ENCODE measurements around the gene METTL16.

- TF ChIP-seq POLR2A (IDR thresholded peaks at IDR 0.05) = peak; percentile 91
- TF ChIP-seq CTCF (IDR thresholded peaks at IDR 0.05) = peak in 2 of 4 experiments; percentile 34 to 47
These were observed 110.7 kb downstream of the METTL16 start, which contains the start of gene MNT for GRCh38 chr17:2400877-2401425.

Data from prostate gland (tissue), 2 donors.